ENCODE measurements around the gene CLIP1. TPM values are rescaled to one million over a fixed set of nuclear protein-coding genes. Genes with fewer than 3 reads are reported as not detected.
"Not testable (repeated sequence)": the region's sequence is repeated elsewhere in the genome, so short reads cannot be mapped to it uniquely, and the experiment has no call there.

CLIP1 gene
- total and polyA plus RNA-seq, 2 experiments from 2014 or later = 61.7 to 74.5 TPM

DNA sequence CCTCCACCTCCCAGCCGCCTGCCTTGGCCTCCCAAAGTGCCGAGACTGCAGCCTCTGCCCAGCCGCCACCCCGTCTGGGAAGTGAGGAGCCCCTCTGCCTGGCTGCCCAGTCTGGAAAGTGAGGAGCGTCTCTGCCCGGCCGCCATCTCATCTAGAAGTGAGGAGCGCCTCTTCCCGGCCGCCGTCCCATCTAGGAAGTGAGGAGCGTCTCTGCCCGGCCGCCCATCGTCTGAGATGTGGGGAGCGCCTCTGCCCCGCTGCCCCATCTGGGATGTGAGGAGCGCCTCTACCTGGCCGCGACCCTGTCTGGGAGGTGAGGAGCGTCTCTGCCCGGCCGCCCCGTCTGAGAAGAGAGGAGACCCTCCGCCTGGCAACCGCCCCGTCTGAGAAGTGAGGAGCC, 65.5 kb downstream of the CLIP1 start:
- not testable (repeated sequence) for H3K27ac ChIP-seq; H3K27me3 ChIP-seq (replicated peaks; ENCODE audit: insufficient read depth)
- peaks cover 40% of the 10 kb centered on the region for H3K36me3 ChIP-seq (ENCODE audit: low read depth)

GRCh38 chr12:122356192-122356635, 66.3 kb downstream of the CLIP1 start:
- no peaks in the 10 kb centered on the region for H3K9me3 ChIP-seq (ENCODE audit: low read depth)
- WGBS, 2 experiments (ENCODE audit: low coverage in 1 of 2, low lambda C conversion rate in 2 of 2, missing lambda C conversion rate in 2 of 2) = 31 to 36% methylated on average over 3 of the region's 3 CpGs
- peaks cover 41% of the 10 kb centered on the region for H3K36me3 ChIP-seq (ENCODE audit: low read depth)
- H3K79me2 ChIP-seq (ENCODE audit: insufficient read depth) = peaks cover 6% of the 10 kb centered on the region; the same call in 1 of the 2 replicates
- H3K9ac ChIP-seq = no peak overlapping the region
- H3F3A ChIP-seq (ENCODE audit: insufficient read depth) = peaks cover 5% of the 10 kb centered on the region
- H2AFZ ChIP-seq = no peak overlapping the region
- H3K4me3 ChIP-seq = no peak overlapping the region
- H3K4me2 ChIP-seq (ENCODE audit: unreplicated experiment) = no peak overlapping the region
- peak; percentile 65 for DNase-seq
- H3K27me3 ChIP-seq (replicated peaks; ENCODE audit: insufficient read depth) = no peaks in the 10 kb centered on the region
- no peak overlapping the region for H3K27ac ChIP-seq
- no peaks in the 10 kb centered on the region for H4K20me1 ChIP-seq (ENCODE audit: insufficient read depth)
- peaks cover 2% of the 10 kb centered on the region; the same call in 1 of the 2 replicates for H3K4me1 ChIP-seq (ENCODE audit: insufficient read depth)
- TF ChIP-seq EZH2phosphoT487 (IDR thresholded peaks at IDR 0.05; ENCODE audit: insufficient read depth, low read depth) (no peak), EZH2 (IDR thresholded peaks at IDR 0.05; ENCODE audit: insufficient read depth, poor library complexity, severe bottlenecking) (no peak)
- H3K9me2 ChIP-seq (ENCODE audit: insufficient read depth) = no peaks in the 10 kb centered on the region
- in situ Hi-C loops (cut with MboI) = no loop called here

More for the DNA sequence above, 65.5 kb downstream of the CLIP1 start:
- DNase-seq; H3K4me3 ChIP-seq; H3K4me2 ChIP-seq (ENCODE audit: unreplicated experiment); in situ Hi-C loops (cut with MboI); H3F3A ChIP-seq (ENCODE audit: insufficient read depth); H3K9me3 ChIP-seq (ENCODE audit: low read depth); H4K20me1 ChIP-seq (ENCODE audit: insufficient read depth); H3K9ac ChIP-seq; H3K9me2 ChIP-seq (ENCODE audit: insufficient read depth); H3K4me1 ChIP-seq (ENCODE audit: insufficient read depth); H2AFZ ChIP-seq: not testable (repeated sequence)
- peaks cover 12% of the 10 kb centered on the region; the same call in 1 of the 2 replicates for H3K79me2 ChIP-seq (ENCODE audit: insufficient read depth)
- 97 to 99% methylated on average over 6 to 23 of the region's 27 CpGs for WGBS, 2 experiments (ENCODE audit: low coverage in 1 of 2, low lambda C conversion rate in 2 of 2, missing lambda C conversion rate in 2 of 2)

GRCh38 chr12:122355706-122356105, 66.8 kb downstream of the CLIP1 start:
- Histone ChIP-seq H4K20me1 (ENCODE audit: insufficient read depth) (no peaks in the 10 kb centered on the region), H3K9ac (no peak overlapping the region), H3K79me2 (ENCODE audit: insufficient read depth) (0 out of 2 replicates have a peak, but pooled peaks cover 3% of the 10 kb centered on the region), H3K4me2 (ENCODE audit: unreplicated experiment) (no peak overlapping the region), H3K4me1 (ENCODE audit: insufficient read depth) (peaks cover 7% of the 10 kb centered on the region), H3K27me3 (replicated peaks; ENCODE audit: insufficient read depth) (no peaks in the 10 kb centered on the region), H3K9me2 (ENCODE audit: insufficient read depth) (no peaks in the 10 kb centered on the region), H2AFZ (no peak overlapping the region), H3K27ac (no peak overlapping the region), H3K4me3 (no peak overlapping the region), H3F3A (ENCODE audit: insufficient read depth) (peaks cover 11% of the 10 kb centered on the region), H3K36me3 (ENCODE audit: low read depth) (peaks cover 36% of the 10 kb centered on the region), H3K9me3 (ENCODE audit: low read depth) (no peaks in the 10 kb centered on the region)
- DNase-seq = no peak
- in situ Hi-C loops (cut with MboI) = no loop called here
- TF ChIP-seq EZH2 (IDR thresholded peaks at IDR 0.05; ENCODE audit: insufficient read depth, poor library complexity, severe bottlenecking) = no peak
- TF ChIP-seq EZH2phosphoT487 (IDR thresholded peaks at IDR 0.05; ENCODE audit: insufficient read depth, low read depth) = no peak
- WGBS, 2 experiments (ENCODE audit: low coverage in 1 of 2, low lambda C conversion rate in 2 of 2, missing lambda C conversion rate in 2 of 2) = 97% methylated on average over 11 of the region's 11 CpGs

GRCh38 chr12:122354958-122355641, 67.4 kb downstream of the CLIP1 start:
- WGBS, 2 experiments (ENCODE audit: low coverage in 1 of 2, low lambda C conversion rate in 2 of 2, missing lambda C conversion rate in 2 of 2) = 88 to 92% methylated on average over 24 of the region's 24 CpGs
- Histone ChIP-seq H3K9me2 (ENCODE audit: insufficient read depth) (no peaks in the 10 kb centered on the region), H3K36me3 (ENCODE audit: low read depth) (peaks cover 36% of the 10 kb centered on the region), H3K9me3 (ENCODE audit: low read depth) (no peaks in the 10 kb centered on the region), H3K4me1 (ENCODE audit: insufficient read depth) (peaks cover 12% of the 10 kb centered on the region), H3K27me3 (replicated peaks; ENCODE audit: insufficient read depth) (no peaks in the 10 kb centered on the region), H3K27ac (no peak overlapping the region), H3K4me3 (no peak overlapping the region), H3K4me2 (ENCODE audit: unreplicated experiment) (no peak overlapping the region), H3F3A (ENCODE audit: insufficient read depth) (peaks cover 15% of the 10 kb centered on the region), H4K20me1 (ENCODE audit: insufficient read depth) (no peaks in the 10 kb centered on the region), H3K79me2 (ENCODE audit: insufficient read depth) (no peaks in the 10 kb centered on the region), H3K9ac (no peak overlapping the region), H2AFZ (no peak overlapping the region)
- no peak for TF ChIP-seq EZH2phosphoT487 (IDR thresholded peaks at IDR 0.05; ENCODE audit: insufficient read depth, low read depth)
- DNase-seq = no peak
- in situ Hi-C loops (cut with MboI) = no loop called here
